HepG2 (cell line): ENCODE measurements around the gene RHOT2. TPM values are rescaled to one million over a fixed set of nuclear protein-coding genes. Genes with fewer than 3 reads are reported as not detected.
A peak's percentile ranks its signal among the peaks of the same experiment; 100 is the strongest.

Source experiments
- BORCS8-MEF2B ChIP-seq: sonication (generic); formaldehyde crosslinking; IDR thresholded peaks from 2 replicates; pipeline ENCODE4 v1.8.0; 2022; ENCODE audit warnings: mild to moderate bottlenecking, missing genetic modification reagents
- DBP ChIP-seq: sonication (generic); formaldehyde crosslinking; IDR thresholded peaks from 2 replicates; pipeline ENCODE4 v1.4.0; 2020; ENCODE audit warnings: missing genetic modification reagents; ENCODE audit errors: not compliant biosample characterization
- E2F2 ChIP-seq: sonication (generic); formaldehyde crosslinking; IDR thresholded peaks from 2 replicates; pipeline ENCODE4 v1.4.0; 2020; ENCODE audit warnings: missing genetic modification reagents, borderline replicate concordance
- FOXM1 ChIP-seq: sonication (generic); formaldehyde crosslinking; IDR thresholded peaks from 2 replicates; pipeline ENCODE4 v1.5.0; 2020; ENCODE audit warnings: missing genetic modification reagents
- HMG20A ChIP-seq: IDR thresholded peaks from 2 replicates; pipeline ENCODE4 v1.6.1; 2016; ENCODE audit warnings: borderline replicate concordance
- IKZF4 ChIP-seq: sonication (generic); formaldehyde crosslinking; IDR thresholded peaks from 2 replicates; pipeline ENCODE4 v1.5.1; 2020; ENCODE audit warnings: borderline replicate concordance, mild to moderate bottlenecking, low read depth, missing genetic modification reagents; ENCODE audit errors: not compliant biosample characterization
- MAFF ChIP-seq: IDR thresholded peaks from 2 replicates; pipeline ENCODE4 v1.6.1; 2011; ENCODE audit warnings: low read depth, low read length, improper control_type of control experiment
- MTA1 ChIP-seq: sonication (generic); formaldehyde crosslinking; IDR thresholded peaks from 2 replicates; pipeline ENCODE4 v1.4.0; 2020; ENCODE audit warnings: missing genetic modification reagents, mild to moderate bottlenecking, borderline replicate concordance
- NR2F6 ChIP-seq, 2 experiments: IDR thresholded peaks; 2 replicates each; pipeline ENCODE4 v1.6.1; 2016; ENCODE audit warnings: antibody characterized with exemption in 1 of 2, mild to moderate bottlenecking in 1 of 2
- RFX3 ChIP-seq: IDR thresholded peaks from 2 replicates; pipeline ENCODE4 v1.6.1; 2016; ENCODE audit warnings: missing biosample characterization, missing genetic modification reagents
- TBP ChIP-seq: sonication (generic); formaldehyde crosslinking; IDR thresholded peaks from 2 replicates; pipeline ENCODE4 v1.5.0; 2020; ENCODE audit warnings: missing genetic modification reagents
- THAP11 ChIP-seq: IDR thresholded peaks from 2 replicates; pipeline ENCODE4 v1.6.1; 2016; ENCODE audit warnings: missing biosample characterization, missing genetic modification reagents
- ZNF230 ChIP-seq: sonication (generic); formaldehyde crosslinking; IDR thresholded peaks from 2 replicates; pipeline ENCODE4 v1.4.0; 2020; ENCODE audit warnings: mild to moderate bottlenecking, missing genetic modification reagents
- ZNF274 ChIP-seq: sonication (generic); formaldehyde crosslinking; IDR thresholded peaks from 2 replicates; pipeline ENCODE4 v1.5.1; 2020; ENCODE audit warnings: mild to moderate bottlenecking, missing genetic modification reagents
- ZNF33A ChIP-seq: sonication (generic); formaldehyde crosslinking; IDR thresholded peaks from 2 replicates; pipeline ENCODE4 v1.5.1; 2020; ENCODE audit warnings: missing genetic modification reagents, mild to moderate bottlenecking, moderate library complexity, borderline replicate concordance
- ZNF343 ChIP-seq: sonication (generic); formaldehyde crosslinking; IDR thresholded peaks from 2 replicates; pipeline ENCODE4 v1.4.0; 2020; ENCODE audit warnings: mild to moderate bottlenecking, missing genetic modification reagents
- ZNF556 ChIP-seq: sonication (generic); formaldehyde crosslinking; IDR thresholded peaks from 2 replicates; pipeline ENCODE4 v1.4.0; 2020; ENCODE audit warnings: mild to moderate bottlenecking, missing genetic modification reagents, borderline replicate concordance
- ZNF567 ChIP-seq: sonication (generic); formaldehyde crosslinking; IDR thresholded peaks from 2 replicates; pipeline ENCODE4 v1.8.1; 2023; ENCODE audit warnings: mild to moderate bottlenecking, missing genetic modification reagents, borderline replicate concordance
- ZNF775 ChIP-seq: sonication (generic); formaldehyde crosslinking; IDR thresholded peaks from 2 replicates; pipeline ENCODE4 v1.4.0; 2020; ENCODE audit warnings: missing genetic modification reagents, mild to moderate bottlenecking, moderate library complexity, borderline replicate concordance
- ZNF781 ChIP-seq: sonication (generic); formaldehyde crosslinking; IDR thresholded peaks from 2 replicates; pipeline ENCODE4 v1.5.1; 2020; ENCODE audit warnings: borderline replicate concordance, mild to moderate bottlenecking, missing genetic modification reagents; ENCODE audit errors: not compliant biosample characterization
- ZNF816 ChIP-seq: sonication (generic); formaldehyde crosslinking; IDR thresholded peaks from 2 replicates; pipeline ENCODE4 v1.8.0; 2022; ENCODE audit warnings: missing genetic modification reagents, mild to moderate bottlenecking, borderline replicate concordance
- ZNF878 ChIP-seq: sonication (generic); formaldehyde crosslinking; IDR thresholded peaks from 2 replicates; pipeline ENCODE4 v1.8.1; 2023; ENCODE audit warnings: mild to moderate bottlenecking, missing genetic modification reagents, moderate library complexity
- polyA plus RNA-seq, 8 experiments: library from polyadenylated mRNA; depleted of rRNA in 3 of 8; stranded (reverse) in 7 of 8; unstranded in 1 of 8; fragments of >200 nt; fragmentation: Illumina TruSeq in 4 of 8; extraction: Trizol in 4 of 8; gene quantifications; 2 replicates each; pipeline versions ENCODE4 v1.2.1 to v1.2.3, GENCODE V29; 2011 to 2016; ENCODE audit warnings: low read depth in 4 of 8, missing spikeins in 1 of 8, mixed read lengths in 1 of 8; ENCODE audit not compliant: insufficient read depth in 1 of 8
- total RNA-seq, 5 experiments: library from RNA; depleted of rRNA; stranded (reverse); fragments of >200 nt; fragmentation: Illumina TruSeq; extraction: Trizol; gene quantifications; 2 replicates each; pipeline ENCODE4 v1.2.3, GENCODE V29; 2016; ENCODE audit warnings: low read depth in 1 of 5
- TF ChIP-seq, protein P1 (sequence below): sonication (generic); formaldehyde crosslinking; IDR thresholded peaks from 2 replicates; pipeline ENCODE4 v1.5.0; 2020; ENCODE audit warnings: mild to moderate bottlenecking, missing genetic modification reagents
- TF ChIP-seq, protein P2 (sequence below): sonication (generic); formaldehyde crosslinking; IDR thresholded peaks from 2 replicates; pipeline ENCODE4 v1.4.0; 2020; ENCODE audit warnings: missing genetic modification reagents

The RHOT2 gene
- total and polyA plus RNA-seq, 2 of the 13 experiments (the other 11 are each of a cell fraction or from before 2014, with no cell fraction given), result 63.6 to 76.9 TPM

- TF ChIP-seq HMG20A (no peak), E2F2 (CRISPR knock-in tag) (no peak), ZNF567 (CRISPR knock-in tag) (0 out of 2 replicates have a peak, but pooled peaks have one; percentile 29), ZNF775 (CRISPR knock-in tag) (no peak), ZNF781 (CRISPR knock-in tag) (peak; percentile 52), ZNF33A (CRISPR knock-in tag) (no peak), IKZF4 (CRISPR knock-in tag) (no peak), MAFF (no peak), ZNF816 (CRISPR knock-in tag) (no peak; the same call in 1 of the 2 replicates), DBP (CRISPR knock-in tag) (no peak), ZNF230 (no peak), THAP11 (0 out of 2 replicates have a peak, but pooled peaks have one; percentile 41), ZNF878 (CRISPR knock-in tag) (0 out of 2 replicates have a peak, but pooled peaks have one; percentile 65), FOXM1 (CRISPR knock-in tag) (no peak), BORCS8-MEF2B (CRISPR knock-in tag) (peak; percentile 61; the same call in 1 of the 2 replicates), RFX3 (CRISPR knock-in tag) (no peak), ZNF343 (CRISPR knock-in tag) (no peak), ZNF556 (0 out of 2 replicates have a peak, but pooled peaks have one; percentile 75), ZNF274 (CRISPR knock-in tag) (no peak), MTA1 (CRISPR knock-in tag) (no peak), NR2F6 (IDR thresholded peaks at IDR 0.05) (no peak), NR2F6 (CRISPR knock-in tag; IDR thresholded peaks at IDR 0.05) (peak; percentile 59; the same call in 1 of the 2 replicates), TBP (CRISPR knock-in tag) (no peak)
- TF ChIP-seq, protein P1, sequence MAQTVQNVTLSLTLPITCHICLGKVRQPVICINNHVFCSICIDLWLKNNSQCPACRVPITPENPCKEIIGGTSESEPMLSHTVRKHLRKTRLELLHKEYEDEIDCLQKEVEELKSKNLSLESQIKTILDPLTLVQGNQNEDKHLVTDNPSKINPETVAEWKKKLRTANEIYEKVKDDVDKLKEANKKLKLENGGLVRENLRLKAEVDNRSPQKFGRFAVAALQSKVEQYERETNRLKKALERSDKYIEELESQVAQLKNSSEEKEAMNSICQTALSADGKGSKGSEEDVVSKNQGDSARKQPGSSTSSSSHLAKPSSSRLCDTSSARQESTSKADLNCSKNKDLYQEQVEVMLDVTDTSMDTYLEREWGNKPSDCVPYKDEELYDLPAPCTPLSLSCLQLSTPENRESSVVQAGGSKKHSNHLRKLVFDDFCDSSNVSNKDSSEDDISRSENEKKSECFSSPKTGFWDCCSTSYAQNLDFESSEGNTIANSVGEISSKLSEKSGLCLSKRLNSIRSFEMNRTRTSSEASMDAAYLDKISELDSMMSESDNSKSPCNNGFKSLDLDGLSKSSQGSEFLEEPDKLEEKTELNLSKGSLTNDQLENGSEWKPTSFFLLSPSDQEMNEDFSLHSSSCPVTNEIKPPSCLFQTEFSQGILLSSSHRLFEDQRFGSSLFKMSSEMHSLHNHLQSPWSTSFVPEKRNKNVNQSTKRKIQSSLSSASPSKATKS (CRISPR knock-in tag), result no peak
- TF ChIP-seq, protein P2, sequence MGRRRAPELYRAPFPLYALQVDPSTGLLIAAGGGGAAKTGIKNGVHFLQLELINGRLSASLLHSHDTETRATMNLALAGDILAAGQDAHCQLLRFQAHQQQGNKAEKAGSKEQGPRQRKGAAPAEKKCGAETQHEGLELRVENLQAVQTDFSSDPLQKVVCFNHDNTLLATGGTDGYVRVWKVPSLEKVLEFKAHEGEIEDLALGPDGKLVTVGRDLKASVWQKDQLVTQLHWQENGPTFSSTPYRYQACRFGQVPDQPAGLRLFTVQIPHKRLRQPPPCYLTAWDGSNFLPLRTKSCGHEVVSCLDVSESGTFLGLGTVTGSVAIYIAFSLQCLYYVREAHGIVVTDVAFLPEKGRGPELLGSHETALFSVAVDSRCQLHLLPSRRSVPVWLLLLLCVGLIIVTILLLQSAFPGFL (CRISPR knock-in tag), result no peak
Observed at GRCh38 chr16:641326-642188, 26.4 kb upstream of the RHOT2 start, which contains the start of gene MCRIP2 (continued).
